ENCODE measurements around the gene LNX1. TPM values are rescaled to one million over a fixed set of nuclear protein-coding genes. Genes with fewer than 3 reads are reported as not detected.

Gene LNX1
- total RNA-seq, 1 experiment from 2014 or later = 4.2 TPM

DNA sequence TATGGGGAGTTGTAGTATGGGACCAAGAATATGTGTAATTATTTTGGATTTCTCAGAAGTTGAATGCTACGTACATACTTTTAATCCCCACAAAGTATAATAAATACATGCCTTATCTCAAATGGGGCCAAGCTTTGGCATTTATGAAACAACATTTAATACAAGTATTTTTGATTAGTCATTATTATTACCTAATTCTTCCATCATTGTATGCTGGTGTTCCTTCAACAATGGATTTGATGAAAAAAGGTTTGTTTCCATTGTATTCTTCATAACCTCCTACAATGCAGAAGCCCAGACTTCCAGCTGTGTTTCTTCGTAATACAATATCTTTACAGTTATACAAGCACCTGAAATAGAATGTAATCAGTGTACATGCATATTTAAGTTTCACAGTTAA lies 130.0 kb downstream of the LNX1 start:
- no peaks in the 10 kb centered on the region for H3K9me3 Mint-ChIP-seq (ENCODE audit: low read depth, unreplicated experiment)
- intact Hi-C loops (cut with micrococcal nuclease; ENCODE audit: unreplicated experiment) = no loop called here
- H3K4me1 Mint-ChIP-seq (ENCODE audit: low read depth, unreplicated experiment) = peaks cover 9% of the 10 kb centered on the region

DNA sequence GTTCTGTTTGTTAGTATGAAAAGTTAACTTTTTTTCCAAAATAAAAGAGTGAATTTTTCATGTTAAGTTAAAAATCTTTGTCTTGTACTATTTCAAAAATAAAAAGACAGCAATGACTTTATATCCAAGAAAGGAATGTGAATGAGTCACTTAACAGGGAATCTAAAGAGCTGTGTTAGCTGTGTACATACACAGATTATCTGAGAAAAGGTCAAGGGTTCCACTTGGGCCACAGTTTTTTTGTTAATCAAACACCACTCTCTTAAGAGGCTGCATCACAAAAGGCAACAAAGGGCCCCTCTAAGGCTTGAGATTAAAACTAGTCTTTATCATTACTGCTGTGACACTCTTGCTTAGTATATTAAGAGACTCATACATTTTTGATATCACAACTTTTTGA lies 131.7 kb downstream of the LNX1 start:
- DNase-seq = no peak
- Mint-ChIP-seq H3K27ac (ENCODE audit: unreplicated experiment) (no peak overlapping the region), H3K36me3 (ENCODE audit: insufficient read depth, unreplicated experiment) (peaks cover 16% of the 10 kb centered on the region), H3K4me3 (ENCODE audit: low read depth, unreplicated experiment) (no peak overlapping the region), H3K9me3 (ENCODE audit: low read depth, unreplicated experiment) (no peaks in the 10 kb centered on the region), H3K4me1 (ENCODE audit: low read depth, unreplicated experiment) (peaks cover 19% of the 10 kb centered on the region), H3K27me3 (ENCODE audit: unreplicated experiment) (no peaks in the 10 kb centered on the region)
- BruUV-seq (replicated peaks) = no TSS peak
- CTCF ChIA-PET = no interaction called here
- intact Hi-C loops (cut with micrococcal nuclease; ENCODE audit: unreplicated experiment) = loop anchor here (10.0 kb wide), 1 partner anchor 135 kb away; no protein-coding TSS in a partner anchor
- TF ChIP-seq, protein P1, sequence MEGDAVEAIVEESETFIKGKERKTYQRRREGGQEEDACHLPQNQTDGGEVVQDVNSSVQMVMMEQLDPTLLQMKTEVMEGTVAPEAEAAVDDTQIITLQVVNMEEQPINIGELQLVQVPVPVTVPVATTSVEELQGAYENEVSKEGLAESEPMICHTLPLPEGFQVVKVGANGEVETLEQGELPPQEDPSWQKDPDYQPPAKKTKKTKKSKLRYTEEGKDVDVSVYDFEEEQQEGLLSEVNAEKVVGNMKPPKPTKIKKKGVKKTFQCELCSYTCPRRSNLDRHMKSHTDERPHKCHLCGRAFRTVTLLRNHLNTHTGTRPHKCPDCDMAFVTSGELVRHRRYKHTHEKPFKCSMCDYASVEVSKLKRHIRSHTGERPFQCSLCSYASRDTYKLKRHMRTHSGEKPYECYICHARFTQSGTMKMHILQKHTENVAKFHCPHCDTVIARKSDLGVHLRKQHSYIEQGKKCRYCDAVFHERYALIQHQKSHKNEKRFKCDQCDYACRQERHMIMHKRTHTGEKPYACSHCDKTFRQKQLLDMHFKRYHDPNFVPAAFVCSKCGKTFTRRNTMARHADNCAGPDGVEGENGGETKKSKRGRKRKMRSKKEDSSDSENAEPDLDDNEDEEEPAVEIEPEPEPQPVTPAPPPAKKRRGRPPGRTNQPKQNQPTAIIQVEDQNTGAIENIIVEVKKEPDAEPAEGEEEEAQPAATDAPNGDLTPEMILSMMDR (IDR thresholded peaks at IDR 0.05; ENCODE audit: unreplicated experiment) = no peak

More for the DNA sequence above, 130.0 kb downstream of the LNX1 start:
- CTCF ChIA-PET = no interaction called here
- H3K27me3 Mint-ChIP-seq (ENCODE audit: unreplicated experiment) = no peaks in the 10 kb centered on the region
- H3K27ac Mint-ChIP-seq (ENCODE audit: unreplicated experiment) = no peak overlapping the region
- no peak overlapping the region for H3K4me3 Mint-ChIP-seq (ENCODE audit: low read depth, unreplicated experiment)
- no peak for DNase-seq
- BruUV-seq (replicated peaks) = no TSS peak
- TF ChIP-seq, protein P1 (IDR thresholded peaks at IDR 0.05; ENCODE audit: unreplicated experiment) = no peak
- H3K36me3 Mint-ChIP-seq (ENCODE audit: insufficient read depth, unreplicated experiment) = peaks cover 16% of the 10 kb centered on the region

DNA sequence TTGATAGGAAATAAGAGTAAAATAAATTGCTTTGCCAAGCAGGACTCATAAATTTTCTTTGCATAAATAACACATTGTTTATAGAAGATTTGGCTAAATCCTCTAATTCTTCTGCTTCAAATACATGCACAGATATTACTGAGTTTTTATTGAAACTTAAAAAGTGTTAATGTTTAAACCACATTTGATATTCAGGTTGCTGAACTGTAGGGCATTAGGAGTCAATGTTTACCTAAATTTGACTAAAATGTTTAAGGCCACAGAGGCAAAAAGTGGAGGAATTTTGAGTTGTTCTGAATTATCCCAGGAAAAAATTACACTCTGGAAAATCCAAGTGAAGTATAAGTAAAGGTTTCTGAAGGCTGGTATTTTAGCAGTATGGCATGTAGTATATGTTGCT lies 135.1 kb downstream of the LNX1 start:
- Mint-ChIP-seq H3K4me1 (ENCODE audit: low read depth, unreplicated experiment) (peaks cover 19% of the 10 kb centered on the region), H3K36me3 (ENCODE audit: insufficient read depth, unreplicated experiment) (peaks cover 14% of the 10 kb centered on the region), H3K4me3 (ENCODE audit: low read depth, unreplicated experiment) (no peak overlapping the region), H3K9me3 (ENCODE audit: low read depth, unreplicated experiment) (no peaks in the 10 kb centered on the region), H3K27ac (ENCODE audit: unreplicated experiment) (no peak overlapping the region), H3K27me3 (ENCODE audit: unreplicated experiment) (no peaks in the 10 kb centered on the region)
- TF ChIP-seq, protein P1 (IDR thresholded peaks at IDR 0.05; ENCODE audit: unreplicated experiment) = no peak
- CTCF ChIA-PET = no interaction called here
- intact Hi-C loops (cut with micrococcal nuclease; ENCODE audit: unreplicated experiment) = loop anchor here (10.0 kb wide), 1 partner anchor 131 kb away; no protein-coding TSS in a partner anchor
- no TSS peak for BruUV-seq (replicated peaks)
- DNase-seq = no peak

DNA sequence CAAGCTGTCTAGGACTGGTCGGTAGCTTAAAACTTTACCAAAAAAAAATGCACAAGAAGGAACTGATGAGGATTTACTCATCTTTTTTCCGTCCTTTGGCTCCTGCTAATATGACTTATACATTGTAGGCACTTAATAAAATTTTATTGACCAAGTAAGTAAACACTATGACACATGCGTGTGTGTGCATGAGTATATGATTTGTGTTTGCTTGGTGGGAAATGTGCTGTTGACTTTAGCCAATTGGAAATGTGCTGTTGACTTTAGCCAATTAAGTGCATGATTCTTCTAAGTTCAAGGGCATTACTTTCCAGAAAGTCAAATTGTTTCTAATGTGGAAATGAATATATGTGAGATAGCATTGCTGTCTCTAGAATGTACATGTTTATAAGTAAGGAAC lies 135.5 kb downstream of the LNX1 start:
- no peak for DNase-seq
- peaks cover 14% of the 10 kb centered on the region for H3K36me3 Mint-ChIP-seq (ENCODE audit: insufficient read depth, unreplicated experiment)
- BruUV-seq (replicated peaks) = no TSS peak
- intact Hi-C loops (cut with micrococcal nuclease; ENCODE audit: unreplicated experiment) = loop anchor here (10.0 kb wide), 1 partner anchor 131 kb away; no protein-coding TSS in a partner anchor
- H3K4me1 Mint-ChIP-seq (ENCODE audit: low read depth, unreplicated experiment) = peaks cover 19% of the 10 kb centered on the region
- TF ChIP-seq, protein P1 (IDR thresholded peaks at IDR 0.05; ENCODE audit: unreplicated experiment) = no peak
- H3K27me3 Mint-ChIP-seq (ENCODE audit: unreplicated experiment) = no peaks in the 10 kb centered on the region
- CTCF ChIA-PET = no interaction called here
- no peak overlapping the region for H3K4me3 Mint-ChIP-seq (ENCODE audit: low read depth, unreplicated experiment)
- H3K27ac Mint-ChIP-seq (ENCODE audit: unreplicated experiment) = no peak overlapping the region
- H3K9me3 Mint-ChIP-seq (ENCODE audit: low read depth, unreplicated experiment) = no peaks in the 10 kb centered on the region

Data from Calu3 (cell line).